K562 (cell line): ENCODE data around the gene RASGRP4.

ENCODE experiments used
- POLR2A ChIP-seq: fragments of 450-650 bp; conservative IDR thresholded peaks from 2 replicates; pipeline ENCODE4 v1.6.1; 2016
- ZSCAN29 ChIP-seq: fragments of 450-650 bp; IDR thresholded peaks from 2 replicates; pipeline ENCODE4 v1.6.1; 2017

GRCh38 chr19:38442736-38443135, 16.7 kb upstream of the RASGRP4 start:
- TF ChIP-seq POLR2A = no peak
- TF ChIP-seq ZSCAN29 = no peak
